SU-DHL-6 (cell line): ENCODE results near the gene DDX28.
"Not testable (repeated sequence)": the region's sequence is repeated elsewhere in the genome, so short reads cannot be mapped to it uniquely, and the experiment has no call there.

Source experiments
- H2AFZ ChIP-seq: fragments of 200-600 bp; sonication (generic); 2 replicates; pipeline ENCODE4 v1.6.1; 2014; ENCODE audit warnings: low read depth, mild to moderate bottlenecking, moderate library complexity, mixed read lengths, antibody characterized with exemption, low read length; ENCODE audit not compliant: severe bottlenecking
- H3F3A ChIP-seq: fragments of 200-600 bp; shearing (Covaris generic); 2 replicates; pipeline ENCODE4 v1.6.0; 2016; ENCODE audit warnings: antibody characterized with exemption, mild to moderate bottlenecking; ENCODE audit not compliant: insufficient read depth
- H3K27ac ChIP-seq: fragments of 200-600 bp; sonication (generic); 2 replicates; pipeline ENCODE4 v1.5.1; 2016; ENCODE audit warnings: low read depth, mild to moderate bottlenecking, low read length, moderate library complexity, mixed read lengths
- H3K27me3 ChIP-seq: fragments of 200-600 bp; sonication (generic), shearing (Covaris generic); 2 replicates; pipeline ENCODE4 v1.6.0; 2014; ENCODE audit warnings: mild to moderate bottlenecking, low read length
- H3K36me3 ChIP-seq: fragments of 200-600 bp; sonication (generic); 2 replicates; pipeline ENCODE4 v1.6.1; 2014; ENCODE audit warnings: mild to moderate bottlenecking, low read length, mixed read lengths
- H3K4me2 ChIP-seq: fragments of 300-600, 200-600 bp; shearing (Covaris generic), sonication (generic); 2 replicates; pipeline ENCODE4 v1.6.0; 2014; ENCODE audit warnings: low read length, low read depth, mild to moderate bottlenecking; ENCODE audit not compliant: poor library complexity, severe bottlenecking
- H3K4me3 ChIP-seq: fragments of 200-600 bp; sonication (generic); 2 replicates; pipeline ENCODE4 v1.5.1; 2014; ENCODE audit warnings: antibody characterized with exemption, low read length, mild to moderate bottlenecking, mixed read lengths; ENCODE audit not compliant: insufficient read depth, poor library complexity, severe bottlenecking
- H3K79me2 ChIP-seq: fragments of 200-600 bp; sonication (generic); 2 replicates; pipeline ENCODE4 v1.6.1; 2014; ENCODE audit warnings: mild to moderate bottlenecking, low read length, moderate library complexity; ENCODE audit not compliant: insufficient read depth
- H3K9ac ChIP-seq: fragments of 200-600 bp; sonication (generic); 2 replicates; pipeline ENCODE4 v1.7.0; 2014; ENCODE audit warnings: mild to moderate bottlenecking, low read length
- H3K9me2 ChIP-seq: fragments of 200-600 bp; sonication (generic); replicated peaks from 2 replicates; pipeline ENCODE4 v1.6.1; 2014; ENCODE audit warnings: low read length; ENCODE audit not compliant: insufficient read depth
- H3K9me3 ChIP-seq: fragments of 200-600 bp; sonication (generic); 2 replicates; pipeline ENCODE4 v1.6.1; 2014; ENCODE audit warnings: low read length, mixed read lengths; ENCODE audit not compliant: insufficient read depth
- H4K20me1 ChIP-seq: fragments of 200-600 bp; sonication (generic); 2 replicates; pipeline ENCODE4 v1.6.1; 2014; ENCODE audit warnings: low read depth, mild to moderate bottlenecking, antibody characterized with exemption, low read length, moderate library complexity, mixed read lengths
- CTCF ChIP-seq: fragments of 200-600 bp; sonication (generic); IDR thresholded peaks from one replicate; pipeline ENCODE4 v1.5.1; 2017; ENCODE audit warnings: antibody characterized with exemption, mild to moderate bottlenecking, low read length, moderate library complexity; ENCODE audit not compliant: insufficient read depth, poor library complexity, severe bottlenecking
- EZH2phosphoT487 ChIP-seq: fragments of 200-600 bp; sonication (generic), shearing (Covaris generic); conservative IDR thresholded peaks from 2 replicates; pipeline ENCODE4 v1.6.1; 2018; ENCODE audit warnings: mild to moderate bottlenecking, antibody characterized with exemption, low read length, moderate library complexity, mixed read lengths

Gene DDX28

GRCh38 chr16:67976205-67976604 is 46.8 kb downstream of the DDX28 start:
- no peaks in the 10 kb centered on the region for H3K9me3 ChIP-seq
- no peaks in the 10 kb centered on the region for H3K27me3 ChIP-seq
- no peak overlapping the region for H3K4me2 ChIP-seq
- no peak overlapping the region for H2AFZ ChIP-seq
- H3F3A ChIP-seq = no peaks in the 10 kb centered on the region
- H3K4me3 ChIP-seq = no peak overlapping the region
- TF ChIP-seq CTCF (no peak), EZH2phosphoT487 (no peak)
- no peaks in the 10 kb centered on the region for H3K79me2 ChIP-seq
- no peaks in the 10 kb centered on the region for H3K9me2 ChIP-seq
- no peaks in the 10 kb centered on the region for H3K36me3 ChIP-seq
- no peak overlapping the region for H3K27ac ChIP-seq
- H3K9ac ChIP-seq = no peak overlapping the region
- no peaks in the 10 kb centered on the region for H4K20me1 ChIP-seq

- no peak overlapping the region for H3K4me3 ChIP-seq
- no peak overlapping the region for H2AFZ ChIP-seq
- TF ChIP-seq CTCF = no peak
- no peak for TF ChIP-seq EZH2phosphoT487
- H3K9me3 ChIP-seq = no peaks in the 10 kb centered on the region
- no peaks in the 10 kb centered on the region for H3K36me3 ChIP-seq
- no peak overlapping the region for H3K9ac ChIP-seq
- H3K9me2 ChIP-seq = no peaks in the 10 kb centered on the region
- H3K79me2 ChIP-seq = no peaks in the 10 kb centered on the region
- no peaks in the 10 kb centered on the region for H3K27me3 ChIP-seq
- H3F3A ChIP-seq = no peaks in the 10 kb centered on the region
- H4K20me1 ChIP-seq = no peaks in the 10 kb centered on the region
- H3K4me2 ChIP-seq = no peak overlapping the region
- H3K27ac ChIP-seq = no peak overlapping the region
Observed at GRCh38 chr16:67975321-67976105, 47.5 kb downstream of the DDX28 start.

GRCh38 chr16:67972285-67972684 is 50.7 kb downstream of the DDX28 start:
- H3F3A ChIP-seq, H4K20me1 ChIP-seq, H3K27ac ChIP-seq, H3K36me3 ChIP-seq, H3K79me2 ChIP-seq, H2AFZ ChIP-seq, H3K27me3 ChIP-seq, H3K9me2 ChIP-seq, H3K4me2 ChIP-seq, H3K9me3 ChIP-seq, H3K4me3 ChIP-seq, H3K9ac ChIP-seq: not testable (repeated sequence)

GRCh38 chr16:67971111-67971510 is 51.9 kb downstream of the DDX28 start:
- Histone ChIP-seq H4K20me1 (no peaks in the 10 kb centered on the region), H3K4me3 (no peak overlapping the region), H3K4me2 (no peak overlapping the region), H3K79me2 (no peaks in the 10 kb centered on the region), H2AFZ (no peak overlapping the region), H3K9ac (no peak overlapping the region), H3K36me3 (no peaks in the 10 kb centered on the region), H3K9me3 (no peaks in the 10 kb centered on the region), H3F3A (no peaks in the 10 kb centered on the region), H3K27ac (no peak overlapping the region), H3K9me2 (no peaks in the 10 kb centered on the region), H3K27me3 (no peaks in the 10 kb centered on the region)
- TF ChIP-seq EZH2phosphoT487 = no peak
- TF ChIP-seq CTCF = no peak
